K562 (cell line): ENCODE results near the gene CRACDL. TPM values are rescaled to one million over a fixed set of nuclear protein-coding genes. Genes with fewer than 3 reads are reported as not detected.

Experiments used
- ATAC-seq: fragments of 200-7000 bp; cut with Tn5 transposase; 3 replicates; pipeline ENCODE4 v1.9.1; 2020; ENCODE audit warnings: moderate library complexity
- BruUV-seq: library from RNA; stranded (reverse); fragments of 400-500 nt; replicated peaks from 2 replicates; lab custom pipeline; 2021; lab: Mats Ljungman, UMichigan
- CTCF ChIA-PET: fragments of 300-600 bp; formaldehyde crosslinking; extraction: SDS; loops from one replicate; lab custom pipeline; 2021; ENCODE audit warnings: low intra/inter-chr PET ratio; lab: Yijun Ruan, JAX
- POLR2A ChIA-PET: fragments of 300-600, 350-650 bp; sonication (Branson Sonifier 250); formaldehyde crosslinking; extraction: SDS; loops from one replicate; lab custom pipeline; 2021; ENCODE audit warnings: antibody characterized with exemption, inconsistent platforms; lab: Yijun Ruan, JAX
- DNase-seq, 4 experiments: peaks; one replicate each; pipeline versions ENCODE4 v3.0.0 to v3.0.0-alpha.2; 2011 to 2018; ENCODE audit warnings: low spot score in 3 of 4, mixed read lengths in 3 of 4; ENCODE audit errors: extremely low read depth in 1 of 4
- FAIRE-seq: peaks from 2 replicates; lab custom pipeline; 2011; peaks lifted over from hg19 to GRCh38; lab: Jason Lieb, UNC
- H2AFZ ChIP-seq: 2 replicates; pipeline ENCODE4 v1.6.0; 2011; ENCODE audit warnings: low read depth, low read length, control low read depth, inconsistent platforms
- H3K27ac ChIP-seq: fragments of 200-600 bp; 3 replicates; pipeline ENCODE4 v1.8.0; 2011; ENCODE audit warnings: low read depth, mild to moderate bottlenecking, control low read depth, inconsistent platforms, low read length, moderate library complexity, mixed read lengths; ENCODE audit errors: extremely low read depth
- H3K27me3 ChIP-seq, 2 experiments: fragments of 300-600 bp in 1 of 2; 2 replicates in 1 of 2; 3 replicates in 1 of 2; pipeline versions ENCODE4 v1.6.0 to v1.8.0; 2011; ENCODE audit warnings: inconsistent platforms in 2 of 2, low read length in 2 of 2, mild to moderate bottlenecking in 1 of 2, mixed read lengths in 1 of 2, moderate library complexity in 1 of 2; ENCODE audit not compliant: control insufficient read depth in 2 of 2, insufficient read depth in 2 of 2
- H3K36me3 ChIP-seq: fragments of 300-600 bp; 3 replicates; pipeline ENCODE4 v1.8.0; 2011; ENCODE audit warnings: mild to moderate bottlenecking, low read length, inconsistent platforms; ENCODE audit not compliant: control insufficient read depth, insufficient read depth
- H3K4me1 ChIP-seq, 2 experiments: fragments of 200-600 bp in 1 of 2; replicated peaks in 1 of 2; 2 replicates in 1 of 2; 3 replicates in 1 of 2; pipeline versions ENCODE4 v1.5.1 to v1.8.0; 2011; ENCODE audit warnings: inconsistent platforms in 2 of 2, low read length in 2 of 2, mild to moderate bottlenecking in 1 of 2, mixed read lengths in 1 of 2, moderate library complexity in 1 of 2; ENCODE audit not compliant: control insufficient read depth in 2 of 2, insufficient read depth in 2 of 2
- H3K4me2 ChIP-seq: 2 replicates; pipeline ENCODE4 v1.6.1; 2011; ENCODE audit warnings: low read length, control low read depth, inconsistent platforms, mixed read lengths; ENCODE audit not compliant: insufficient read depth
- H3K4me3 ChIP-seq: fragments of 200-600 bp; sonication (generic), shearing (Covaris generic); 2 replicates; pipeline ENCODE4 v1.5.1; 2016; ENCODE audit warnings: control low read depth, inconsistent platforms
- H3K79me2 ChIP-seq: fragments of 200-600 bp; 3 replicates; pipeline ENCODE4 v1.8.0; 2011; ENCODE audit warnings: low read length, inconsistent platforms; ENCODE audit not compliant: control insufficient read depth, insufficient read depth
- H3K9ac ChIP-seq, 2 experiments: 2 replicates each; pipeline versions ENCODE4 v1.6.0 to v1.6.1; 2011; ENCODE audit warnings: low read depth in 2 of 2, low read length in 2 of 2, control low read depth in 1 of 2, inconsistent platforms in 1 of 2, mild to moderate bottlenecking in 1 of 2, mixed read lengths in 1 of 2; ENCODE audit not compliant: insufficient read depth in 1 of 2
- H3K9me1 ChIP-seq: one replicate; pipeline ENCODE4 v1.6.0; 2011; ENCODE audit warnings: inconsistent platforms, mild to moderate bottlenecking, low read length, moderate library complexity; ENCODE audit not compliant: control insufficient read depth, insufficient read depth
- H3K9me3 ChIP-seq: replicated peaks from 2 replicates; pipeline ENCODE4 v1.5.1; 2011; ENCODE audit warnings: low read depth, low read length, inconsistent platforms; ENCODE audit not compliant: control insufficient read depth, insufficient read depth
- H4K20me1 ChIP-seq: replicated peaks from 2 replicates; pipeline ENCODE4 v1.6.1; 2011; ENCODE audit warnings: low read length, inconsistent platforms, mixed read lengths; ENCODE audit not compliant: control insufficient read depth, insufficient read depth
- ELF4 ChIP-seq: fragments of 450-650 bp; formaldehyde crosslinking; IDR thresholded peaks from 2 replicates; pipeline ENCODE4 v1.4.0; 2022; ENCODE audit warnings: missing genetic modification characterization
- HDAC3 ChIP-seq: fragments of 450-650 bp; IDR thresholded peaks from 2 replicates; pipeline ENCODE4 v1.6.1; 2018; ENCODE audit warnings: borderline replicate concordance, mild to moderate bottlenecking, moderate library complexity; ENCODE audit not compliant: partially characterized antibody
- KDM1A ChIP-seq, 2 experiments: fragments of 450-650 bp; IDR thresholded peaks; 2 replicates each; pipeline ENCODE4 v1.6.1; 2016; ENCODE audit warnings: mild to moderate bottlenecking in 2 of 2
- MAFK ChIP-seq: IDR thresholded peaks from 2 replicates; pipeline ENCODE4 v1.6.1; 2011; ENCODE audit warnings: low read length, improper control_type of control experiment
- MEIS2 ChIP-seq: fragments of 450-650 bp; IDR thresholded peaks from 2 replicates; pipeline ENCODE4 v1.6.1; 2014; ENCODE audit warnings: mild to moderate bottlenecking; ENCODE audit not compliant: partially characterized antibody
- MYC ChIP-seq, 2 experiments: fragments of 250-450 bp in 1 of 2; sonication (Bioruptor Pico) in 1 of 2; IDR thresholded peaks; 2 replicates each; pipeline versions ENCODE4 v1.5.1 to v1.6.1; 2012 to 2021; ENCODE audit warnings: low read depth in 2 of 2, borderline replicate concordance in 1 of 2, improper control_type of control experiment in 1 of 2, low read length in 1 of 2, mild to moderate bottlenecking in 1 of 2, moderate library complexity in 1 of 2
- TAF9B ChIP-seq: fragments of 450-650 bp; IDR thresholded peaks from 2 replicates; pipeline ENCODE4 v1.6.1; 2018; ENCODE audit warnings: mild to moderate bottlenecking; ENCODE audit not compliant: partially characterized antibody
- ZFX ChIP-seq: sonication (generic); formaldehyde crosslinking; IDR thresholded peaks from 2 replicates; pipeline ENCODE4 v1.8.0; 2022; ENCODE audit warnings: mild to moderate bottlenecking, missing genetic modification reagents, moderate library complexity
- ZNF134 ChIP-seq: fragments of 250-450 bp; sonication (Bioruptor Pico); conservative IDR thresholded peaks from 2 replicates; pipeline ENCODE4 v1.4.0; 2020
- ZNF707 ChIP-seq: fragments of 250-450 bp; sonication (Bioruptor Pico); conservative IDR thresholded peaks from 2 replicates; pipeline ENCODE4 v1.8.0; 2022; ENCODE audit warnings: inconsistent platforms, mild to moderate bottlenecking, moderate library complexity
- ZNF79 ChIP-seq: fragments of 250-450 bp; sonication (Bioruptor Pico); IDR thresholded peaks from 2 replicates; pipeline ENCODE4 v1.4.0; 2020; ENCODE audit warnings: low read depth, mild to moderate bottlenecking, moderate library complexity
- whole genome bisulfite sequencing: fragments of 100-300 bp; shearing (Covaris generic); methylation state at CpG from one replicate; pipeline ENCODE4 v1.1.6; 2016; ENCODE audit warnings: low coverage, mixed read lengths; ENCODE audit not compliant: insufficient coverage; ENCODE audit errors: missing lambda C conversion rate; 5-methylcytosine and 5-hydroxymethylcytosine counted together
- in situ Hi-C: fragments of 300-500 bp; cut with MboI; formaldehyde crosslinking; loops from 4 replicates; pipeline ENCODE4 v1.15.0; 2018; ENCODE audit warnings: inconsistent platforms, mixed read lengths
- intact Hi-C: fragments of 100-400 bp; cut with micrococcal nuclease; formaldehyde crosslinking; loops from 2 replicates; pipeline ENCODE4 v1.14.2; 2022
- polyA plus RNA-seq, 8 experiments: library from polyadenylated mRNA; depleted of rRNA in 4 of 8; stranded (reverse) in 5 of 8; unstranded in 3 of 8; fragments of >200 nt; fragmentation: Nextera tagmentation in 2 of 8; fragmentation: Illumina TruSeq in 1 of 8; extraction: Ambion mirVana in 2 of 8; extraction: Trizol in 1 of 8; gene quantifications; 2 replicates each; pipeline versions ENCODE4 v1.2.1 to v1.2.3, GENCODE V29; 2011 to 2014; ENCODE audit warnings: inconsistent platforms in 1 of 8, missing spikeins in 1 of 8
- total RNA-seq, 7 experiments: library from RNA; depleted of rRNA in 6 of 7; stranded (reverse); fragments of >200 nt in 6 of 7; fragmentation: Illumina TruSeq in 2 of 7; extraction: Trizol in 2 of 7; gene quantifications; 2 replicates each; pipeline versions ENCODE4 v1.2.1 to v1.2.3, GENCODE V29; 2011 to 2021; ENCODE audit warnings: low replicate concordance in 1 of 7
- TF ChIP-seq, protein P1 (sequence below): fragments of 450-650 bp; IDR thresholded peaks from 2 replicates; pipeline ENCODE4 v1.6.1; 2016
- TF ChIP-seq, protein P2 (sequence below): fragments of 450-650 bp; formaldehyde crosslinking; IDR thresholded peaks from 2 replicates; pipeline ENCODE4 v1.4.0; 2022; ENCODE audit warnings: missing genetic modification characterization
- TF ChIP-seq, protein P3 (sequence below): fragments of 450-650 bp; IDR thresholded peaks from 2 replicates; pipeline ENCODE4 v1.6.1; 2016; ENCODE audit warnings: borderline replicate concordance

Gene CRACDL
- total and polyA plus RNA-seq, 9 of the 15 experiments (the other 6 are each of a cell fraction or from before 2014, with no cell fraction given), result not detected

DNA sequence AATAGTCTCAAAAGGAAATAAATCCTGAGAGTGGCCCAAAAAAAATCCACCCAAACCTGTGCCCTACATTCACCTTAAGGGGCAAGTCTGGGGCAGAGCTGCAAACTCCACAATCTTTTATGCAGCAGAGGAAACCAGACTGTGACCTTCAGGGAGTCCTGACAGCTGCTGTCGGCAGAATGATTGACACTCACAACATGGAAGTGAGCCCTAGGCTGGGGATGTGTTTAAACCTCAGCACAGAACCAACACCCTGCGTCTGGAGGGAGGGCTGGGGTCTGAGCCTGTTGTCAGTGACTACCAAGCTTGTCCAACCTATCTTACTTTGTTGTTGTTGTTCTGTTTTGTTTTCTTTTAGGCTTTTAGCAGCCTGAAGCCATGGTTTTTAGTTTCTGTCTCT, 39.6 kb downstream of the CRACDL start:
- Histone ChIP-seq H3K9ac (no peak overlapping the region), H3K9me3 (no peaks in the 10 kb centered on the region), H3K4me1 (no peaks in the 10 kb centered on the region), H3K79me2 (no peaks in the 10 kb centered on the region), H3K27ac (no peak overlapping the region), H3K4me3 (no peak overlapping the region), H2AFZ (no peak overlapping the region), H3K27me3 (peaks cover 3 to 58% of the 10 kb centered on the region in 2 experiments; a peak in 3 of 5 replicates), H3K4me2 (no peak overlapping the region), H3K9me1 (no peaks in the 10 kb centered on the region), H3K36me3 (no peaks in the 10 kb centered on the region), H4K20me1 (no peaks in the 10 kb centered on the region; the same call in 1 of the 2 replicates)
- ChIA-PET POLR2A (no interaction called here), CTCF (no interaction called here)
- ATAC-seq (no peak), FAIRE-seq (no peak), DNase-seq (no peak)
- intact Hi-C loops (no loop called here), in situ Hi-C loops (no loop called here)
- TF ChIP-seq TAF9B, result no peak
- TF ChIP-seq, protein P1, sequence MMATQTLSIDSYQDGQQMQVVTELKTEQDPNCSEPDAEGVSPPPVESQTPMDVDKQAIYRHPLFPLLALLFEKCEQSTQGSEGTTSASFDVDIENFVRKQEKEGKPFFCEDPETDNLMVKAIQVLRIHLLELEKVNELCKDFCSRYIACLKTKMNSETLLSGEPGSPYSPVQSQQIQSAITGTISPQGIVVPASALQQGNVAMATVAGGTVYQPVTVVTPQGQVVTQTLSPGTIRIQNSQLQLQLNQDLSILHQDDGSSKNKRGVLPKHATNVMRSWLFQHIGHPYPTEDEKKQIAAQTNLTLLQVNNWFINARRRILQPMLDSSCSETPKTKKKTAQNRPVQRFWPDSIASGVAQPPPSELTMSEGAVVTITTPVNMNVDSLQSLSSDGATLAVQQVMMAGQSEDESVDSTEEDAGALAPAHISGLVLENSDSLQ, result peak; percentile 79
- peak; percentile 8 for TF ChIP-seq MEIS2
- no peak for TF ChIP-seq ELF4
- no peak for TF ChIP-seq ZFX
- TF ChIP-seq, protein P2, sequence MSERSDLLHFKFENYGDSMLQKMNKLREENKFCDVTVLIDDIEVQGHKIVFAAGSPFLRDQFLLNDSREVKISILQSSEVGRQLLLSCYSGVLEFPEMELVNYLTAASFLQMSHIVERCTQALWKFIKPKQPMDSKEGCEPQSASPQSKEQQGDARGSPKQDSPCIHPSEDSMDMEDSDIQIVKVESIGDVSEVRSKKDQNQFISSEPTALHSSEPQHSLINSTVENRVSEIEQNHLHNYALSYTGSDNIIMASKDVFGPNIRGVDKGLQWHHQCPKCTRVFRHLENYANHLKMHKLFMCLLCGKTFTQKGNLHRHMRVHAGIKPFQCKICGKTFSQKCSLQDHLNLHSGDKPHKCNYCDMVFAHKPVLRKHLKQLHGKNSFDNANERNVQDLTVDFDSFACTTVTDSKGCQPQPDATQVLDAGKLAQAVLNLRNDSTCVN (CRISPR knock-in tag), result no peak
- no peak for TF ChIP-seq ZNF707 (CRISPR knock-in tag)
- TF ChIP-seq HDAC3, result no peak
- TF ChIP-seq MYC (IDR thresholded peaks at IDR 0.05; ENCODE audit: low read depth, low read length), result no peak
- TF ChIP-seq MYC (CRISPR knock-in tag; IDR thresholded peaks at IDR 0.05; ENCODE audit: borderline replicate concordance, low read depth), result no peak
- no peak for TF ChIP-seq ZNF79
- TF ChIP-seq MAFK, result no peak
- TF ChIP-seq, protein P3, sequence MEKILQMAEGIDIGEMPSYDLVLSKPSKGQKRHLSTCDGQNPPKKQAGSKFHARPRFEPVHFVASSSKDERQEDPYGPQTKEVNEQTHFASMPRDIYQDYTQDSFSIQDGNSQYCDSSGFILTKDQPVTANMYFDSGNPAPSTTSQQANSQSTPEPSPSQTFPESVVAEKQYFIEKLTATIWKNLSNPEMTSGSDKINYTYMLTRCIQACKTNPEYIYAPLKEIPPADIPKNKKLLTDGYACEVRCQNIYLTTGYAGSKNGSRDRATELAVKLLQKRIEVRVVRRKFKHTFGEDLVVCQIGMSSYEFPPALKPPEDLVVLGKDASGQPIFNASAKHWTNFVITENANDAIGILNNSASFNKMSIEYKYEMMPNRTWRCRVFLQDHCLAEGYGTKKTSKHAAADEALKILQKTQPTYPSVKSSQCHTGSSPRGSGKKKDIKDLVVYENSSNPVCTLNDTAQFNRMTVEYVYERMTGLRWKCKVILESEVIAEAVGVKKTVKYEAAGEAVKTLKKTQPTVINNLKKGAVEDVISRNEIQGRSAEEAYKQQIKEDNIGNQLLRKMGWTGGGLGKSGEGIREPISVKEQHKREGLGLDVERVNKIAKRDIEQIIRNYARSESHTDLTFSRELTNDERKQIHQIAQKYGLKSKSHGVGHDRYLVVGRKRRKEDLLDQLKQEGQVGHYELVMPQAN, result no peak
- TF ChIP-seq KDM1A (IDR thresholded peaks at IDR 0.05), result no peak
- no peak for TF ChIP-seq ZNF134 (CRISPR knock-in tag)
- BruUV-seq, result no TSS peak
- WGBS, result 0% methylated on average over 2 of the region's 2 CpGs
